ENCODE results near the gene FER.

FER gene

GRCh38 chr5:109192555-109193281 is 445.0 kb downstream of the FER start:
- DNase-seq: no peak

DNA sequence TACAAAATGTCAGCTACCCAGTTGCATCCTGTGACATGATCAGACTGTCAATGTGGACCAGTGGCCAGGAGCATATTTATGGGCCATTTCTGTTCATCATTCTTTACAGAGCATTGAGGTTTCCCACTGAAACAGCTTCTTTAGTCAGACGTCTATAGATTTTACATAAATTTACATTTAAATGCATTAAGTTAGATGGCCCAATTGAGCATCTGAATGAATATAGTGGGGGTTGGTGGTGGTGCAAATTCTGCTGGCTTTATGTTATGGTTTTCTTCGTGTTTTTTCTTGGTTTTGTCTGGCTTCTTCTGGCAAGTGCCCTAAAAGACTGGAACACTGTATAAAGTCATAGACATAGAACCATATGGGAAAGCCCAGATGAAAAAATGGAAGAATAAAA is 448.0 kb downstream of the FER start:
- no peak for DNase-seq

DNA sequence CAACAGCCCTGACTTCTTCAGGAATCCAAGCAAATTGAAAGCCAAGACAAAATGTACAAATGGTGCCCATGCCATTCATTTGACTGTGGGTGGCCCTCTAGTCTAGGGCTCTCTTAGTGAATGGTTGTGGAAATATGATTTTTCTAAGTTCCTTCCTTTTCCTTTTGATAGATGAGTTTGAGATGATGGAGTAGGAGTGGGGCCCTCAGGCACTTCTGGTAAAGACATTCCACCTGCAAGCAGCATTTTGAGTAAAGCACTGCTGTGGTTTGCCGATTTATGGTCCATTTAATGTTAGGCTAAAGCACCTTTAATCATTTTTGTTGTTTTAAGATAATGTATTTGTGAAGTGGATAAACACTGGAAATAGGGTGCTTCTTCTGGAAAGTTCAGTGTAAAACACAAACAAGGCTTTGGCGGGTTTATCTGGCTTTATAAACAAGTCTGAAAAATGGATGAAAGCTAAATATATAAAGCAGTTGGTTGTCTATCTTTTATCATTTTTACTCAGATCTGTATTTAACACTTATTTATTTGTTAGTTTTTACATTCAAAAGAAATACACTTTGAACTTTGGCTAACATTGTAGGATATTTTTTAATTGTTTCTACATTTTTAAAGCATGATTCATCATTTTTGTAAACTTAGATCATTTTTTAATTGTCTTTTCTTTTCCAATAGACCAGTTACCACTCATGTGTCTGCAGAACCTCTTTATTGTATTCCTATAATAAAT is 448.6 kb downstream of the FER start:
- DNase-seq: no peak

- no peak for DNase-seq
These were observed 449.1 kb downstream of the FER start for GRCh38 chr5:109196823-109197160.

- DNase-seq: no peak
These were observed 451.6 kb downstream of the FER start for GRCh38 chr5:109199289-109199688.

DNA sequence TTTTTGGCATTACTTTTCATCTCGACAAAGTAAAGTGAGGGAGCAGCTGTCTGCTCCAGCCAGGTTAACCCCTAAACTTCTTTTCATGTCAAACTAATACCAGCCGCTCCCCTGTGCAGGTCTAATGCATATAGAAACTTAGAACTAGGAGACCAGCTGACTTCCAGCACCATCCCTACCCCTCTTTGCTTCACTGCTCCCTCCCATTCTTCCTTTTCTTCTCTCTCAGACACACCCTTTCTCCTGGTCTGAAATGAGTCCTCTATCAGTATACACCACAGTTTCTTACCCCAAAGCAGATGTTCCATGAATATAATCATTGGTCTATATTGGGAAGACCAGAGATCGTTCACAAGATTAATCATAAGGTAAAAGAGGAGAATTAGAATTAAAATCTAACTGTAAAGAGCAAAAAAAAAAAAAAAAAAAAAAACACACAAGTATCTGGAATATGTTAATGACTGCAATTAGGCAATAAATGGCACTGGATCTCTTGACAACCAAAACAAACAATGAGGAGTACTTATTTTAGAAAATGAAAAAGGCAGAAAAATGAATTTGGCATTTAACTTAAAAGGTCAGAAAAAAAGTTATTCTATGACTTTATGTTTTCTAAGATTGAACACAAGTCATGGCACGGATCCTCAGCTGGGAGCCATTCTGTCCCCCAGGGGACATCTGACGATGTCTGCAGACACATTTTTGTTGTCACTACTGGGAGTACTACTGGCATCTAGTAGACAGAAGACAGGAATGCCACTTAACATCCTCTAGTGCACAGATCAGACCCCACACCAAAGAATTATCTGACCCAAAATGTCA is 452.3 kb downstream of the FER start:
- no peak for DNase-seq

- DNase-seq: no peak
These were observed 467.3 kb downstream of the FER start for GRCh38 chr5:109215040-109215439.

DNA sequence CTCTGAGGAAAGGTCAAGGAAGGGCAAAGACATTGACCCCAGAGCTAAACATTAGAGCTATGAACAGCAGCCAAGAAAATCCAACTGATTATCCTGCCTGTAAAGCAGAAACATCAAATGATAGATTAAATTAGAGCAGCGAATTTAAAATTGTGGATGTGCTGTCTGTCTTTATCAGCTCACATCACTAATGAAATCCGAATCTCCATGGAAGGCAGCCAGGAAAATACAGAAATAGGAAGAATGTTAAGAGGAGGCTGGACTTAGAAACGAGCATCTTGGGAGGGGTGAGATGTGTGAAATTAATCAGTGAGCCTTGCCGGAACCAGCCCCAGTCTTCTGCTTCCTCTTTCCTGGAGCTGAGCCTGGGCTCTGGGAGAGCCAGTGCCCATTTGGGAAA is 471.1 kb downstream of the FER start:
- DNase-seq: no peak

DNA sequence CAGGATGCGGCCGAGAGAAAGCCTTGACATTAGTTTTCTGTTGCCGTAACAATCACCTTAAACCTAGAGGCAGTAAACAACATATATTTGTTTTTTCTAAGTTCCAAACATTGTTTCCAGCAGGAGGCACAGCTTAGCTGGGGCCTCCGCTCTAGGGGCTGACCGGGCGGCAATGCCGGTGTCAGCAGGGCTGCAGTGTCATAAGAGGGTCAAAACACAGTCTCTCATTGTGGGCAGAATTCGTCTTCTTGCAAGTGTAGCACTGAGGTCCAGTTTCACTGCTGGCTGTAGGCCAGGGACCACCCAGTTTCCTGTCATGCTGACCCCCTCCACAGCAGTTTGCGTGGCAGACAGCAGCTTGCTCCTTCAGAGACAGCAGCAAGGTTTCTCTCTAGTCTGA is 475.8 kb downstream of the FER start:
- no peak for DNase-seq

- DNase-seq: no peak
These were observed 476.7 kb downstream of the FER start for GRCh38 chr5:109224276-109224882.

DNA sequence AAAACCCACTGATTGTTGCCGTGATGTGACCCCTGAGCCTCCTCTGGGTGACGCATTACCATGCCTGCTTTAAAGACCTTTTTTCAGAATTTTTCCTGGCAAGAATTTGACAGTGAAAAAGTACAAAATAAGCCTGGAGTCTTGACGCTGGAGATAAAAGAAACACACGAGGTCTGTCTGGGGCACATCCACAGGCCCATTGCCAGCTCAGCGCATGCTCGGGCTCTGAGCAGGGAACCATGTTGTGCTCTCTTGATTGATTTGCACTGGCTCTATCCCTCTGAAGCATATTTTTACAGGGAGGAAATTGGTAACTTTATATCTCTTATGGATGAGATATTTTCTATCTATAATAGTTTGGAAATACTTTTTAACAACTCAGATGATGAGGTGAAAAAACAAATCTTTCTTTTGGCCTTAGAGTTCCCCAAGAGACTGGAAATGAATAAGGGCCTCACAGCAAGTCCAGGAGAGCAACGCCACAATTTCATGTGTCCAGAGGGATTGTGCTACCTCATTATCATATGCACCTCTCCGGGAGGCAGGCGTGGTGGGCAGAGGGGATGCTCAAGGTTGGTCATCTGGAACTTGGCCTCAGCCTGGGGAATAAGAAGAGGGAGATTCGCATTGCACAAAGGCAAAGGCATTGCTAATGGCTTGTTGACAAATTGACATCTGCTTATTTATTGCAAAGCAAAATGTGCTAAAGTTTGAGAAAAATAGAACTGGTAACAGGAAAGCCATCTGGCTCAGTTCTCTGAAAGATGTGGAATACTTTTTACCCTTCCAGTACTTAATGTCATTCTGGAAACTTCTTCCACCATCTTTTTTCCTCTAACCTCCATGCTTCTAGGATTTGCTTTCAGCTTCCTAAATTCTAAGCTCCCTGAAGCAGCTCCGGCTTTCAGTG is 478.3 kb downstream of the FER start:
- DNase-seq: no peak

DNA sequence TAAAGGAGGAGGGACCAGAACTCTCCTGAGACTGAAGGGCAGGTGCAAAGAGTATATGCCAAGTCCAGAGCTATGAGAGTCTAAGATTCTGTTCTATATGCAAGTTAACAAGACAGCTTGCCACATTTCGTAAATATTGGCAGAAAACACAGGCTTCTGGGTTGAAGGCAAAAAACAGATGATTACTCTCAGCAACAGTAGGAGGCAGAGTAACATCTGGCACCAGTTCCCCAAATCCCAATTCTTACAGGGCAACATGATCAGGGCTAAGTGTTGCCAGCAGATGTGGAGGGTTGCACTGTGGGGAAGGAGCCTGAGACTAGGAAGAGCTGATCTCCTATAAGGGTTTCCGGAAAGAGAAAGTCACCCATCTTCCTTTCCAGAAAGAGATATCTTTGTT is 482.7 kb downstream of the FER start:
- no peak for DNase-seq

DNA sequence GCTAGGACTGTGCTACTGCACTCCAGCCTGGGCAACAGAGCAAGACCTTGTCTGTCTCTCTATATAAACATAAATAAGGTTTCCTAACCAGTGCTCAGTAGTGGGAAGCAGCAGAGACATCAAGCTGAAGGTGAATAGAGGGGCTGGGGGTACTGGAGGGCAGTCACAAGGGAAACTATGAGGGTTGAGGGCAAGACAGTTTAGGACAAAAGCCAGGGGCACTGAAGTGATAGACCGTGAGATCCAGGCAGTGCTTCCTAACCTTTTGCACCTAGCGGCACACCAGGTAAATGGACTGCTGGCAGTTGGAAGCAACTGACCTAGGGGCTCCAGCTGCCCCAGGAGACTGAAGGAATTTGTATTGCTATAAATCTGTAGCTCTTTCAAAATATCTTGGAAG is 483.6 kb downstream of the FER start:
- no peak for DNase-seq

DNA sequence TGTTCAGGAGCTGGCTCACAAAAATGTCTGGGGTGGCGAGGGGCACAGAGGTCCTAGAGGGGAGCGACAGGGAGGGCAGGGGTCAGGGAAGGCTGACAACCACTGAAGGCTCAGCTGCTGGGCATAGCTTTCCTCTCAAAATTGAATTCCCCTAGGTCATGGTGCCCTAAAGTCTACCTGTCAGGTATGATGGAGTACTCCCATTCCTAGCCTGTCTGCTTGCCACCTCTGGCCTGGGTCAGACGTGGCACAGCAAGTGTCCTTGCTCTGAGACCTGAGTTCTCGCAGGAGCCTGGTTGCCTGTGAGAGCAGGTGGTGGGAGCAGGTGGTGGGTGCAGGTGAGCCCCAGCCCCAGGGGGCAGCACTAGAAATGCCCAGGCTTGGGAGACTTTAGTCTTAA is 486.7 kb downstream of the FER start:
- no peak for DNase-seq

DNA sequence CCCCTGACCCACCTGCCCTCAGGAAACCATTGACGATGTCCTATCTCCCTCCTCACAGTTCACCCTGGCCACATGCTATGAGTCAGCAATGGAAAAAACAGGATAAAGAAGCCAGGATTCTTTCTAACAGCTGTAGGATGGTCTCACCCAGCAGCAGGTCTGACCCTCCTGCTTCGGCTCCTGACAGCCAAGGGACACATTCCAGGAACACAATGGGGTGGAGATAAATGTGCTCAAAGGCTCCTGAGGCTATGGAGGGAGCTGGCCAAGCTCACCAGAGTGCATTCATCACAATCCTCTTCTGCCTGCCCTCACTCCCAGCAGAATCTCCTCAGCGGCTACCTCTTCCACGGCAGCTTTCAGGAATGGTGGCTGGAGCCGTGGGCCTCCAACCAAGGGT is 491.8 kb downstream of the FER start:
- DNase-seq: no peak

DNA sequence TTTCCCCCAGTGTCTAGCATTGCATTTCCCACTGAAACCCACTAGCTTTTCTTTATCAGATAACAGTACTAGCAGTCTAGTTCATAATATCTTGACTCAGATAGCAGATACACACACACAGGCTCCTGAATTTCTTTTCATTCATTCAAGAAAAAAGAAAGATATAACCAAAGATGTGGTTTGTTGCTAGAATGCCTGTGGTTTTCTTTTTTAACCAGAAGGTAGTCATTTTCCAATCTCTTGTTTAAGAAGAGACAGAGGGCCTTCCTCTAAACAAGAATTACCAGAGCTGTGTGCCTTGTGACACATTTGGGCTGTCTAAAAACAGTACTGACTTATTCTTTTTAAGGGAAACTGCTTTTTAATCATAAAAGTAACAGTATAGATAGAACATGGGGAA is 494.8 kb downstream of the FER start:
- DNase-seq: no peak

DNA sequence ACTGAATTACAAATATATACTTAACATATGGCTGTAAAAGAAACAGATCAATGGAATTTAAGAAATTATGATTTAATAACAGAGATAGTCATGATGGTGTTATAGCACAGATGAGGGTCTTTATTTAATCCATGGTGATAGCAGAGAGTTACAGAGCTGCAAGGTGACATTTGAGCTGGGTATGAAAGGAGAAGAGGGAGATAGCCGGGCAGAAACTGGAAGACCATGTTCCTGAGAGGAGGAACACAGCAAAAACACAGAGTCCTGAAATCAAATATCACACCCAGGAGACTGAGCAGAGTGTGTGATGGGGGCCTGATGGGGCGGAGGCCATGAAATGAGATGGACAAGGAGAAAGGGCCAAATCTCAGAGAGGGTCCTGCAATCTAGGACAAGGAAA is 498.7 kb downstream of the FER start:
- no peak for DNase-seq

Measured in NCI-H510A treated with DMSO at 0.1 percent for 48 hours (cell line).